ENCODE results near the gene DGKD. TPM values are rescaled to one million over a fixed set of nuclear protein-coding genes. Genes with fewer than 3 reads are reported as not detected.

DGKD gene
- total RNA-seq, 1 experiment from 2014 or later: 52.0 TPM

GRCh38 chr2:233409286-233409991, 55.1 kb downstream of the DGKD start:
- Histone ChIP-seq H3K4me1 (ENCODE audit: control insufficient read depth in 1 of 2, insufficient read depth in 2 of 2, low read length in 2 of 2) (peaks cover 22 to 25% of the 10 kb centered on the region in 2 experiments), H3K4me2 (ENCODE audit: low read length) (no peak overlapping the region), H3K79me2 (ENCODE audit: insufficient read depth, low read length) (peaks cover 44% of the 10 kb centered on the region), H3K36me3 (ENCODE audit: control insufficient read depth in 1 of 2, insufficient read depth in 2 of 2, low read length in 2 of 2) (peaks cover 0 to 10% of the 10 kb centered on the region in 2 experiments; a peak in 2 of 4 replicates), H3K27me3 (ENCODE audit: insufficient read depth, low read length) (no peaks in the 10 kb centered on the region), H3K4me3 (replicated peaks in 1 of 2; ENCODE audit: low read depth in 1 of 2, low read length in 2 of 2) (no peak overlapping the region), H3K27ac (ENCODE audit: low read depth, low read length) (no peak overlapping the region), H2AFZ (ENCODE audit: low read depth, low read length, poor library complexity, severe bottlenecking) (no peak overlapping the region), H3K9me3 (ENCODE audit: control insufficient read depth in 1 of 2, insufficient read depth in 1 of 2, low read depth in 1 of 2, low read length in 2 of 2) (peaks cover 0 to 18% of the 10 kb centered on the region in 2 experiments; a peak in 1 of 4 replicates), H4K20me1 (ENCODE audit: insufficient read depth) (peaks cover 5% of the 10 kb centered on the region; the same call in 1 of the 2 replicates), H3K9me2 (ENCODE audit: insufficient read depth) (no peaks in the 10 kb centered on the region), H3K9ac (ENCODE audit: low read length) (no peak overlapping the region)
- intact Hi-C loops (cut with micrococcal nuclease): no loop called here
- TF ChIP-seq POLR2A (IDR thresholded peaks at IDR 0.05; ENCODE audit: borderline replicate concordance, extremely low read depth, insufficient read depth, insufficient read length): no peak
- no peak for TF ChIP-seq ELF1 (IDR thresholded peaks at IDR 0.05; ENCODE audit: borderline replicate concordance, low read depth)
- TF ChIP-seq ATF3 (IDR thresholded peaks at IDR 0.05): no peak
- TF ChIP-seq REST (IDR thresholded peaks at IDR 0.05; ENCODE audit: low read depth): no peak
- no peak for TF ChIP-seq EZH2 (IDR thresholded peaks at IDR 0.05)
- TF ChIP-seq ZFX (IDR thresholded peaks at IDR 0.05): no peak
- TF ChIP-seq CBX3 (IDR thresholded peaks at IDR 0.05; ENCODE audit: low read depth): no peak
- no peak for TF ChIP-seq ZNF274 (IDR thresholded peaks at IDR 0.05; ENCODE audit: low read depth, low read length)
- TF ChIP-seq ZBTB33 (IDR thresholded peaks at IDR 0.05; ENCODE audit: extremely low read depth, insufficient replicate concordance, low read length): no peak
- TF ChIP-seq YY1 (IDR thresholded peaks at IDR 0.05; ENCODE audit: extremely low read depth, insufficient replicate concordance, low read depth, low read length): no peak
- no peak for TF ChIP-seq MAX (IDR thresholded peaks at IDR 0.05)
- no peak for TF ChIP-seq EGR1 (IDR thresholded peaks at IDR 0.05; ENCODE audit: low read depth)
- TF ChIP-seq JUND (IDR thresholded peaks at IDR 0.05): no peak
- no peak for TF ChIP-seq SRF (IDR thresholded peaks at IDR 0.05; ENCODE audit: low read depth)
- no peak for TF ChIP-seq RAD21 (IDR thresholded peaks at IDR 0.05; ENCODE audit: low read depth)
- ChIA-PET CTCF (no interaction called here), RAD21 (ENCODE audit: low non-redundant PET in 1 of 2, low total read pairs in 2 of 2, uncharacterized antibody in 2 of 2, unreplicated experiment in 2 of 2) (no interaction called here), POLR2A (no interaction called here)
- ATAC-seq (no peak), DNase-seq (ENCODE audit: low read depth, low spot score) (no peak)
- no TSS peak for BruUV-seq (replicated peaks)
